ENCODE results near the gene CYS1. TPM values are rescaled to one million over a fixed set of nuclear protein-coding genes. Genes with fewer than 3 reads are reported as not detected.

The CYS1 gene
- total RNA-seq, 1 experiment from 2014 or later, result 3.7 TPM

GRCh38 chr2:10046931-10047330, 33.3 kb downstream of the CYS1 start:
- H3K27ac ChIP-seq (ENCODE audit: low read depth, low read length), result no peak overlapping the region
- ChIA-PET POLR2A (no interaction called here), CTCF (interaction anchor here (0.6 to 6.0 kb wide), 7 partner anchors 11 to 277 kb away, joined by 3 to 36 read pairs (median 6); no protein-coding TSS in a partner anchor), RAD21 (ENCODE audit: low non-redundant PET in 1 of 2, low total read pairs in 2 of 2, uncharacterized antibody in 2 of 2, unreplicated experiment in 2 of 2) (no interaction called here)
- no peaks in the 10 kb centered on the region for H3K27me3 ChIP-seq (ENCODE audit: insufficient read depth, low read length)
- TF ChIP-seq YY1 (IDR thresholded peaks at IDR 0.05; ENCODE audit: extremely low read depth, insufficient replicate concordance, low read depth, low read length) (no peak), EZH2 (IDR thresholded peaks at IDR 0.05) (no peak), SP1 (IDR thresholded peaks at IDR 0.05; ENCODE audit: low read depth) (no peak), SRF (IDR thresholded peaks at IDR 0.05; ENCODE audit: low read depth) (no peak), POLR2A (IDR thresholded peaks at IDR 0.05; ENCODE audit: borderline replicate concordance, extremely low read depth, insufficient read depth, insufficient read length) (no peak), CBX3 (IDR thresholded peaks at IDR 0.05; ENCODE audit: low read depth) (no peak), TCF7L2 (IDR thresholded peaks at IDR 0.05; ENCODE audit: borderline replicate concordance, extremely low read depth, insufficient read depth, insufficient read length) (no peak), ELF1 (IDR thresholded peaks at IDR 0.05; ENCODE audit: borderline replicate concordance, low read depth) (no peak)
- TF ChIP-seq, protein P1, sequence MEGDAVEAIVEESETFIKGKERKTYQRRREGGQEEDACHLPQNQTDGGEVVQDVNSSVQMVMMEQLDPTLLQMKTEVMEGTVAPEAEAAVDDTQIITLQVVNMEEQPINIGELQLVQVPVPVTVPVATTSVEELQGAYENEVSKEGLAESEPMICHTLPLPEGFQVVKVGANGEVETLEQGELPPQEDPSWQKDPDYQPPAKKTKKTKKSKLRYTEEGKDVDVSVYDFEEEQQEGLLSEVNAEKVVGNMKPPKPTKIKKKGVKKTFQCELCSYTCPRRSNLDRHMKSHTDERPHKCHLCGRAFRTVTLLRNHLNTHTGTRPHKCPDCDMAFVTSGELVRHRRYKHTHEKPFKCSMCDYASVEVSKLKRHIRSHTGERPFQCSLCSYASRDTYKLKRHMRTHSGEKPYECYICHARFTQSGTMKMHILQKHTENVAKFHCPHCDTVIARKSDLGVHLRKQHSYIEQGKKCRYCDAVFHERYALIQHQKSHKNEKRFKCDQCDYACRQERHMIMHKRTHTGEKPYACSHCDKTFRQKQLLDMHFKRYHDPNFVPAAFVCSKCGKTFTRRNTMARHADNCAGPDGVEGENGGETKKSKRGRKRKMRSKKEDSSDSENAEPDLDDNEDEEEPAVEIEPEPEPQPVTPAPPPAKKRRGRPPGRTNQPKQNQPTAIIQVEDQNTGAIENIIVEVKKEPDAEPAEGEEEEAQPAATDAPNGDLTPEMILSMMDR (IDR thresholded peaks at IDR 0.05 in 2 of 3, conservative IDR thresholded peaks at IDR 0.05 in 1 of 3; ENCODE audit: borderline replicate concordance in 1 of 3, insufficient read depth in 1 of 3, low read depth in 2 of 3, low read length in 2 of 3), result no peak
- TF ChIP-seq, protein P2, sequence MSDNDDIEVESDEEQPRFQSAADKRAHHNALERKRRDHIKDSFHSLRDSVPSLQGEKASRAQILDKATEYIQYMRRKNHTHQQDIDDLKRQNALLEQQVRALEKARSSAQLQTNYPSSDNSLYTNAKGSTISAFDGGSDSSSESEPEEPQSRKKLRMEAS (IDR thresholded peaks at IDR 0.05), result no peak
- intact Hi-C loops (cut with micrococcal nuclease), result loop anchor here (10.0 kb wide), 1 partner anchor 492 kb away; the partner anchor contains the start of gene ADAM17
- no peak overlapping the region for H2AFZ ChIP-seq (ENCODE audit: low read depth, low read length, poor library complexity, severe bottlenecking)
- H3K9me2 ChIP-seq (ENCODE audit: insufficient read depth), result no peaks in the 10 kb centered on the region
- H3K36me3 ChIP-seq (ENCODE audit: control insufficient read depth in 1 of 2, insufficient read depth in 2 of 2, low read length in 2 of 2), result peaks cover 0 to 4% of the 10 kb centered on the region in 2 experiments; a peak in 2 of 4 replicates
- peaks cover 3 to 15% of the 10 kb centered on the region in 2 experiments; a peak in 1 of 4 replicates for H3K4me1 ChIP-seq (ENCODE audit: control insufficient read depth in 1 of 2, insufficient read depth in 2 of 2, low read length in 2 of 2)
- H4K20me1 ChIP-seq (ENCODE audit: insufficient read depth), result no peaks in the 10 kb centered on the region
- no peak overlapping the region for H3K4me2 ChIP-seq (ENCODE audit: low read length)
- ATAC-seq (no peak), DNase-seq (ENCODE audit: low read depth, low spot score) (no peak)
- peaks cover 4 to 8% of the 10 kb centered on the region in 2 experiments; a peak in 1 of 4 replicates for H3K9me3 ChIP-seq (ENCODE audit: control insufficient read depth in 1 of 2, insufficient read depth in 1 of 2, low read depth in 1 of 2, low read length in 2 of 2)
- H3K9ac ChIP-seq (ENCODE audit: low read length), result no peak overlapping the region
- H3K79me2 ChIP-seq (ENCODE audit: insufficient read depth, low read length), result no peaks in the 10 kb centered on the region
- no TSS peak for BruUV-seq (replicated peaks)
- H3K4me3 ChIP-seq (replicated peaks in 1 of 2; ENCODE audit: low read depth in 1 of 2, low read length in 2 of 2), result no peak overlapping the region
